ENCODE measurements around the gene EMC8. TPM values are rescaled to one million over a fixed set of nuclear protein-coding genes. Genes with fewer than 3 reads are reported as not detected.

The EMC8 gene
- polyA plus RNA-seq, 3 donors = 28.4 to 31.4 (median 30.0) TPM

GRCh38 chr16:85793662-85794298 is 5.6 kb downstream of the EMC8 start:
- no peak for DNase-seq (ENCODE audit: low read depth in 3 of 3, low spot score in 2 of 3)

DNA sequence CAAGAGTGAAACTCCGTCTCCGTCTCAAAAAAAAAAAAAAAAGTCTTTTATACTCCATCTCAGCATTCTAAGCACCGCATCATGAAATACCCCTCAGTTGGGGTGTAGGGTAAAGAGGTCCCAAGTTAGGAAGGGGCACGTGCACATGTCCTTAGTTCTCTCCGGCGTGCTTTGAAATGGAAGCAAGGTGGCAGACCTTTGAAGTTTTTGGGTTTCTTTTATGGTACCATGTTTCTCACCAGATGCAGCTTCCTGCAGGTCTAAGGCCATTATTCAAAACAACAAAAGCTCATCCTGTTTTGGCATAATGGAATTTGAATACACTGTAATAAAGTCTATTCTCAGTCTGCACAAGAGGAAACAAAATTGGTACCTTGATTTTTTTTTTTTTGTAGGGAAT is 9.6 kb downstream of the EMC8 start:
- no peak for DNase-seq (ENCODE audit: low read depth in 3 of 3, low spot score in 2 of 3)

- DNase-seq (ENCODE audit: low read depth in 3 of 3, low spot score in 2 of 3) = no peak
Measured at GRCh38 chr16:85788819-85789218, 10.5 kb downstream of the EMC8 start.

GRCh38 chr16:85785927-85786326 is 13.4 kb downstream of the EMC8 start:
- DNase-seq (ENCODE audit: low read depth in 3 of 3, low spot score in 2 of 3) = no peak

GRCh38 chr16:85784813-85785212 is 14.5 kb downstream of the EMC8 start:
- DNase-seq (ENCODE audit: low read depth in 3 of 3, low spot score in 2 of 3) = no peak

- no peak for DNase-seq (ENCODE audit: low read depth in 3 of 3, low spot score in 2 of 3)
Measured at GRCh38 chr16:85783441-85783840, 15.9 kb downstream of the EMC8 start.

DNA sequence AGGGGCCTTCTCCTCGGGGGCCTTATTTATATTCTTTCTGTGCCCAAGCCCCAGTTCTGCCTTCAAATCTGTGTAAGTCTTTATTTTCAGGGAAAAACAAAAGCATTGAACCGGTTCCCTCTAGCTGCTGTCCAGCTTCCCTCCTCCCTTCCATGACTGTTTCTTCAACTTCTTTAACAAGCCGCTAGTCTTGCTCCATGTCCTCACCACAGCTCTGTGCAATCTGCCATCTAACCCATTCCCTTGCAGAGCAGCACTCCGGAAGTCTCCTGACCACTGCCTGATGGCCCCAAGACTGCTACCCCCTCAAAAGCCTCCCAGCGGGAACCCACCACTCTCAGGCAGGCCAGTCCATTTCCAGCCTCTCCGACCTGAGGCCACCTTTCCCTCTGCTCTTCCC is 16.9 kb downstream of the EMC8 start:
- no peak for DNase-seq (ENCODE audit: low read depth in 3 of 3, low spot score in 2 of 3)

DNA sequence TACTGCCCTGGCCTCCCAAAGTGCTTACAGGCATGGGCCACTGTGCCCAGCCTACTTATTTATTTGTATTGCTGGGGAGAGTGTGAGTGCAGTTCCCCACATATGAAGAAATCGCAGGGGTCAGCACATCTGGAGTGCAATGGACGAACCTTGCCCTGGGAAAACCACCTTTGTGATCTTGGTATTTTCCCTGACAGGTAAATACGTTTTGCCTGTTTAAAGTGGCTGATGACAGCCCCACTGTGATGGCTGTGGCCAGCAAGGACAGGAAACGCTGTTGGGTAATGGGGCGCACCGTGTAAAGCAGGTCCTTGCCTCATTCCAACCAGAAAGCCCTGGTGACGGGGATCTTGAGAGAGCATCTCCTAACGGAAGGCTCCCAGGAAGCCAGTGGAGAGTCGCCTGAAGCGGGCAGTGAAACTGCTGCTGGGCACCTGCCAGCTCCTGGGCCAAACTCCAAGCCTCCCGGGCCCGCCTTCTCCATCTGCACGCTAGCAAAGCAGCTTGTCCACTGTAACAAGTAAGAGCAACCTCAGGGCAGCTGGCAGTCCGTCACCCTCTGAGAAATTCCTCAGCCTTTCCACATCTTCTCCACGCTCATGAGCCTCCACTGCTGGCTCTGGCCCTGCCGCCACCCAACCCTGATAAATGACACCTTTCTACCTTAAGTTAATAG is 17.5 kb downstream of the EMC8 start:
- no peak for DNase-seq (ENCODE audit: low read depth in 3 of 3, low spot score in 2 of 3)

GRCh38 chr16:85781156-85781555 is 18.2 kb downstream of the EMC8 start:
- DNase-seq (ENCODE audit: low read depth in 3 of 3, low spot score in 2 of 3) = no peak

DNA sequence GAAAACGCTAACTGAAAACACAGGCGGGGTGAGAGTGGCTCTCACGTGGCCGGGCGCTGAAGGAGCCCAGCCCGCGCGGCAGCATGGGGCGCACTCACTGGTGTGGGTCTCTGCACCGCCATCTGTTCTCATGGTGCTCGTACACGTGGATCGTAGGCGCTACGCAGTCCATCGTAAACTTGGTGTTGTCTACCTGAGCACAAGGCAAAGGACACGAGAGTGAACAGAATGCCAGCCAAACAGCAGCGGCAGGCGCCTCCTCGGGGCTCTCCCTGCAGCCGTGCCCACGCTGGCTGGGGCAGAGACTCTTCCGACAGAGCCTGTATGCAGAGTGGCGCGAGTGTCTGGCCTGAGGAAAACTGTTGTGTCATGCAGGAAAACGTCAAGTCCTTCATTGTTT is 19.1 kb downstream of the EMC8 start:
- no peak for DNase-seq (ENCODE audit: low read depth in 3 of 3, low spot score in 2 of 3)

DNA sequence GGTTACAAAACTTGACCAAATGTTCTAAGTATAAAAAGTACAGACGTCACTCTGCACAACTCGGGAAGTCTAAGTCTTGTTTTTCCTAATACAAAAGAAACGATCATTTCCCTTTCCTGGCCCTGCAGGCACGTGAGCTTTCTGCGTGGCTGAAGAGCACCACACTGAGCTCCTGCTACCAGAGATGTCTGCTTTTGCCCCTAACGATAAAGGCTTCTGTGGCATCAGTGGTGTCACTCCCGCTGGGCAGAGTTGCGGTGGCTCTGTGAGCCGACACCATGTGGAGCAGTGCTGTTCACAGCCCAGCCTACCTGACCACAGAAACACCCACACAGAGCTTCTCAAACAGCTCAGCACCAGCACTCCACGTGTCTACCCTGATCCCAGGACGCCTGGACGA is 20.5 kb downstream of the EMC8 start:
- no peak for DNase-seq (ENCODE audit: low read depth in 3 of 3, low spot score in 2 of 3)

DNA sequence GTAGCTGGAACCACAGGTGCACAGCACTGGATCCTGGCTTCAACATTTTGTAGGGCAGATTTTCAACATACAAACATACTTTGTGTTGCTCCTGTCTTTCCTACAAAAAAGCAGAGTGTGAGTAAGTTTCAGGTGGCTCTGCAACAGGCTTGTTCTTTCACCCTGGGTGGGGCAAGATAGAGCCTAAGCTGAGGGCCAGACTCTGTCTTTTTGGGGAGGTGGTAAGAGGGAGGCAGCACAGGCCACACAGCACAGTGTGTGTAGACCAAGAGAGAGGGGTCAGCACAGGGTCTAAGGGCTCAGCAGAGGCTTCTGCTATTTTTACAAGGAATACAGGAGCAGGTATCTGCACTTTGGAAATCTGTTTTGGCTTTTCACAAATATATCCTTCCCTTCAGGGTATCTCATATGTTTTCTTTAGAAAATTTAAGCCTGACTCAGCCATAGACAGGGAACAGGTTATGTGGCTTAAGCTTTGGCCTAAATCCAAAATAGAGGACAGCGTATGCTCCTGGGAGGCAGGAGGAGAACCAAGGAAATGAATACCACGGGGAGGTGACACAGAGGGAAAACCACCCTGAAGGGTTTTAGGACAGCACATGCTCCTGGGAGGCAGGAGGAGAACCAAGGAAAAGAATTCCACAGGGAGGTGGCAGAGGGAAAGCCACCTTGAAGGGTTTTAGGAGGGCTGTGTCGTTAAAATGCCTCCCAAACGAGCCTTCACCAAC is 21.6 kb downstream of the EMC8 start:
- no peak for DNase-seq (ENCODE audit: low read depth in 3 of 3, low spot score in 2 of 3)

GRCh38 chr16:85774811-85775210 is 24.5 kb downstream of the EMC8 start:
- no peak for DNase-seq (ENCODE audit: low read depth in 3 of 3, low spot score in 2 of 3)

DNA sequence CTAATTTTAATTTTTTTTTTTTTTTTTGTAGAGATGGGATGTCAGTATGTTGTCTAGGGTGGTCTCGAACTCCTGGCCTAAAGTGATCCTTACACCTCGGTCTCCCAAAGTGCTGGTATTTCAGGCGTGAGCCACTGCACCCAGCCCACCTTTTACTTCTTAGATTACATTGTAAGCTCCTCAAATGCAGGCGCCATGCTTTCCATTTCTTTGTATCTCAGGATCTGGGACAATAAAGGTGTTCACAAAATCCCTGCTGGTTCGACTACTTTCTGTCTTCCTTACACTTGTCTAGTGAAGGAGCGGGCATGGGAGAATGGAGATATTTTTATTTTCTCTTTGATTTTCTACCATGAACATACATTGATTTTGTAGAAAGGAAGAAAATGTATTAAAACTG is 25.2 kb downstream of the EMC8 start:
- no peak for DNase-seq (ENCODE audit: low read depth in 3 of 3, low spot score in 2 of 3)

- DNase-seq (ENCODE audit: low read depth in 3 of 3, low spot score in 2 of 3) = no peak
Measured at GRCh38 chr16:85773044-85773443, 26.3 kb downstream of the EMC8 start.

- no peak for DNase-seq (ENCODE audit: low read depth in 3 of 3, low spot score in 2 of 3)
Measured at GRCh38 chr16:85770741-85771140, 28.6 kb downstream of the EMC8 start.

GRCh38 chr16:85768199-85768598 is 31.1 kb downstream of the EMC8 start:
- no peak for DNase-seq (ENCODE audit: low read depth in 3 of 3, low spot score in 2 of 3)

- no peak for DNase-seq (ENCODE audit: low read depth in 3 of 3, low spot score in 2 of 3)
Measured at GRCh38 chr16:85767531-85767930, 31.8 kb downstream of the EMC8 start.

- DNase-seq (ENCODE audit: low read depth in 3 of 3, low spot score in 2 of 3) = no peak
Measured at GRCh38 chr16:85765767-85766166, 33.6 kb downstream of the EMC8 start.

- no peak for DNase-seq (ENCODE audit: low read depth in 3 of 3, low spot score in 2 of 3)
Measured at GRCh38 chr16:85765211-85765610, 34.1 kb downstream of the EMC8 start.

GRCh38 chr16:85763616-85764015 is 35.7 kb downstream of the EMC8 start:
- DNase-seq (ENCODE audit: low read depth in 3 of 3, low spot score in 2 of 3) = no peak

- DNase-seq (ENCODE audit: low read depth in 3 of 3, low spot score in 2 of 3) = no peak
Measured at GRCh38 chr16:85762970-85763369, 36.4 kb downstream of the EMC8 start.

Measured in right renal cortex interstitium (tissue), 3 donors.